Esophagus squamous epithelium (tissue), 5 donors: ENCODE measurements around the gene GNB1L. TPM values are rescaled to one million over a fixed set of nuclear protein-coding genes. Genes with fewer than 3 reads are reported as not detected.
A peak's percentile ranks its signal among the peaks of the same experiment; 100 is the strongest.

Experiments used
- DNase-seq: peaks from one replicate; lab custom pipeline; 2025; lab: John Stamatoyannopoulos, UW
- H3K27ac ChIP-seq, 4 donors: fragments of 200-600 bp; sonication (generic); one replicate each; pipeline ENCODE4 v1.5.1; 2016 to 2019; ENCODE audit warnings: mild to moderate bottlenecking in 1 of 4
- H3K27me3 ChIP-seq, 4 donors: fragments of 200-600 bp; sonication (generic); 1 replicate in 3 of 4; 2 replicates in 1 of 4; pipeline versions ENCODE4 v1.5.1 to v1.6.0; 2017 to 2021; ENCODE audit warnings: antibody characterized with exemption in 1 of 4
- H3K36me3 ChIP-seq, 3 donors: fragments of 200-600 bp; sonication (generic); one replicate each; pipeline ENCODE4 v1.5.1; 2016 to 2019
- H3K4me1 ChIP-seq, 3 donors: fragments of 200-600 bp; sonication (generic); one replicate each; pipeline ENCODE4 v1.5.1; 2017 to 2019
- H3K4me3 ChIP-seq, 4 donors: fragments of 200-600 bp; sonication (generic); 1 replicate in 3 of 4; 2 replicates in 1 of 4; pipeline ENCODE4 v1.5.1; 2016 to 2019; ENCODE audit warnings: mild to moderate bottlenecking in 2 of 4, moderate library complexity in 1 of 4
- H3K9me3 ChIP-seq, 3 donors: fragments of 200-600 bp; sonication (generic); one replicate each; pipeline ENCODE4 v1.5.1; 2016 to 2019
- CTCF ChIP-seq, 6 experiments: fragments of 450-650 bp in 4 of 6; fragments of 200-600 bp in 2 of 6; sonication (generic) in 2 of 6; IDR thresholded peaks; one replicate each; pipeline ENCODE4 v1.5.1; 2016 to 2019; ENCODE audit warnings: antibody characterized with exemption in 6 of 6, mild to moderate bottlenecking in 4 of 6, moderate library complexity in 4 of 6
- POLR2A ChIP-seq, 4 donors: fragments of 450-650 bp; IDR thresholded peaks; one replicate each; pipeline ENCODE4 v1.6.1; 2017; ENCODE audit warnings: antibody characterized with exemption in 4 of 4, mild to moderate bottlenecking in 4 of 4, moderate library complexity in 3 of 4
- WGBS, 2 donors: methylation state at CpG; one replicate each; pipeline ENCODE4 v1.1.5; 2018; 5-methylcytosine and 5-hydroxymethylcytosine counted together
- intact Hi-C: fragments of 100-400 bp; cut with DNase I; formaldehyde crosslinking; loops from one replicate; pipeline ENCODE4 v1.15.0; 2022
- total RNA-seq, 4 donors: library from RNA; depleted of rRNA; stranded (reverse); fragments of >200 nt; gene quantifications; one replicate each; pipeline ENCODE4 v1.1.0, GENCODE V29; 2016
- donor health status: DM: yes; HTN: yes; CAD: no.

Gene GNB1L
- total RNA-seq, 4 donors from 2014 or later: 5.7 to 8.5 (median 6.4) TPM

GRCh38 chr22:19760951-19761724, 93.5 kb downstream of the GNB1L start:
- no peak for DNase-seq
- peaks cover 19 to 53% (median 35%) of the 10 kb centered on the region in 3 donors for H3K4me1 ChIP-seq

GRCh38 chr22:19760058-19760950, 94.4 kb downstream of the GNB1L start, which contains the start of gene TBX1:
TSS of gene TBX1 (plus strand) at chr22:19760778. CDS start at chr22:19760844, 66 bp downstream.
- Histone ChIP-seq H3K4me3 (peak within 1 kb of the TSS in 3 of 4 donors; percentile 22 to 57 (median 39)), H3K27ac (peak within 1 kb of the TSS in 1 of 4 donors; percentile 33), H3K4me1 (peaks cover 24 to 55% (median 42%) of the 10 kb centered on the region in 3 donors), H3K36me3 (no peaks in the 10 kb centered on the region), H3K27me3 (peaks cover 1 to 99% (median 20%) of the 10 kb centered on the region in 4 donors), H3K9me3 (no peaks in the 10 kb centered on the region)
- intact Hi-C loops: no loop called here
- no peak for TF ChIP-seq CTCF (IDR thresholded peaks at IDR 0.05)
- TF ChIP-seq POLR2A (IDR thresholded peaks at IDR 0.05): no peak
- DNase-seq: no peak
- WGBS, 2 donors: 10 to 11% methylated on average over 24 to 26 of the region's 79 CpGs

More at GRCh38 chr22:19760951-19761724, 93.5 kb downstream of the GNB1L start:
- Histone ChIP-seq H3K27ac (peak overlapping the region in 1 of 4 donors; percentile 13), H3K9me3 (no peaks in the 10 kb centered on the region), H3K27me3 (peaks cover 0 to 99% (median 13%) of the 10 kb centered on the region in 4 donors), H3K4me3 (peak overlapping the region in 3 of 4 donors; percentile 22 to 57 (median 39)), H3K36me3 (no peaks in the 10 kb centered on the region)
- intact Hi-C loops: no loop called here
- WGBS, 2 donors: no CpG with 5 or more reads among the region's 117 CpGs
- no peak for TF ChIP-seq CTCF (IDR thresholded peaks at IDR 0.05)

- no peaks in the 10 kb centered on the region for H3K36me3 ChIP-seq
- H3K27ac ChIP-seq: peak overlapping the region in 1 of 4 donors; percentile 33
- peaks cover 6 to 99% (median 27%) of the 10 kb centered on the region in 4 donors for H3K27me3 ChIP-seq
- WGBS, 2 donors: 17 to 24% methylated on average over 6 to 7 of the region's 43 CpGs
- peaks cover 28 to 57% (median 46%) of the 10 kb centered on the region in 3 donors for H3K4me1 ChIP-seq
- intact Hi-C loops: no loop called here
- no peak for DNase-seq
- peak overlapping the region in 3 of 4 donors; percentile 5 to 44 (median 39) for H3K4me3 ChIP-seq
- no peak for TF ChIP-seq POLR2A (IDR thresholded peaks at IDR 0.05)
- TF ChIP-seq CTCF (IDR thresholded peaks at IDR 0.05): no peak
- no peaks in the 10 kb centered on the region for H3K9me3 ChIP-seq
Observed at GRCh38 chr22:19759427-19760057, 95.1 kb downstream of the GNB1L start.

GRCh38 chr22:19758896-19759426, 95.7 kb downstream of the GNB1L start:
- peaks cover 28 to 57% (median 46%) of the 10 kb centered on the region in 3 donors for H3K4me1 ChIP-seq
- no peaks in the 10 kb centered on the region for H3K36me3 ChIP-seq
- H3K9me3 ChIP-seq: no peaks in the 10 kb centered on the region
- peak overlapping the region in 3 of 4 donors; percentile 5 to 44 (median 39) for H3K4me3 ChIP-seq
- TF ChIP-seq POLR2A (IDR thresholded peaks at IDR 0.05) (no peak), CTCF (IDR thresholded peaks at IDR 0.05) (no peak)
- peak overlapping the region in 1 of 4 donors; percentile 33 for H3K27ac ChIP-seq
- peaks cover 6 to 99% (median 29%) of the 10 kb centered on the region in 4 donors for H3K27me3 ChIP-seq
- intact Hi-C loops: no loop called here
- WGBS, 2 donors: 0% methylated on average over 1 to 5 of the region's 21 CpGs
- DNase-seq: no peak
